H1 (cell line): ENCODE results near the gene LRPPRC. TPM values are rescaled to one million over a fixed set of nuclear protein-coding genes. Genes with fewer than 3 reads are reported as not detected.

ENCODE experiments used
- CTCF ChIA-PET: fragments of 300-600 bp; sonication (Branson Sonifier 250); formaldehyde crosslinking; loops from one replicate; lab custom pipeline; 2021; ENCODE audit not compliant: partially characterized antibody; lab: Charles Lee
- POLR2A ChIA-PET: fragments of 300-600 bp; sonication (Branson Sonifier 250); formaldehyde crosslinking; loops from one replicate; lab custom pipeline; 2021; ENCODE audit warnings: inconsistent platforms; ENCODE audit not compliant: partially characterized antibody; lab: Charles Lee
- DNase-seq, 2 experiments: peaks; one replicate each; pipeline versions ENCODE4 v3.0.0 to v3.0.0-alpha.2; 2010 to 2022; ENCODE audit warnings: low spot score in 2 of 2, low read depth in 1 of 2, mixed read lengths in 1 of 2
- FAIRE-seq: peaks from 2 replicates; lab custom pipeline; 2011; peaks lifted over from hg19 to GRCh38; lab: Jason Lieb, UNC
- H2AFZ ChIP-seq: 2 replicates; pipeline ENCODE4 v1.8.1; 2012; ENCODE audit warnings: low read length, inconsistent platforms
- H2AK5ac ChIP-seq: 2 replicates; pipeline ENCODE4 v1.6.1; 2013; ENCODE audit warnings: low read depth, low read length
- H2BK120ac ChIP-seq: replicated peaks from 2 replicates; pipeline ENCODE3; 2013; ENCODE audit warnings: low read depth, low read length, inconsistent platforms
- H2BK12ac ChIP-seq: 2 replicates; pipeline ENCODE4 v1.6.1; 2013; ENCODE audit warnings: low read depth, low read length
- H2BK15ac ChIP-seq: 2 replicates; pipeline ENCODE4 v1.6.1; 2013; ENCODE audit warnings: low read length
- H2BK20ac ChIP-seq: 2 replicates; pipeline ENCODE4 v1.6.1; 2013; ENCODE audit warnings: low read length
- H2BK5ac ChIP-seq: 2 replicates; pipeline ENCODE4 v1.6.1; 2013; ENCODE audit warnings: low read depth, low read length
- H3K14ac ChIP-seq: 2 replicates; pipeline ENCODE4 v1.6.1; 2013; ENCODE audit warnings: inconsistent platforms; ENCODE audit not compliant: insufficient read length
- H3K18ac ChIP-seq: 2 replicates; pipeline ENCODE4 v1.6.1; 2013; ENCODE audit warnings: low read length; ENCODE audit errors: extremely low read depth
- H3K23ac ChIP-seq: 2 replicates; pipeline ENCODE4 v1.6.1; 2013; ENCODE audit warnings: inconsistent platforms; ENCODE audit not compliant: insufficient read length
- H3K23me2 ChIP-seq: 2 replicates; pipeline ENCODE4 v1.6.1; 2013; ENCODE audit warnings: low read depth, low read length
- H3K27ac ChIP-seq: 2 replicates; pipeline ENCODE4 v1.6.1; 2011; ENCODE audit warnings: low read depth, low read length, inconsistent platforms
- H3K27me3 ChIP-seq, 4 experiments: replicated peaks in 1 of 4; 1 replicate in 1 of 4; 2 replicates in 3 of 4; pipeline versions ENCODE4 v1.6.1 to v1.8.1; 2011 to 2013; ENCODE audit warnings: low read length in 3 of 4, mild to moderate bottlenecking in 3 of 4, inconsistent platforms in 2 of 4, mixed read lengths in 2 of 4, moderate library complexity in 1 of 4; ENCODE audit not compliant: control insufficient read depth in 3 of 4, insufficient read depth in 3 of 4; ENCODE audit errors: extremely low read depth in 1 of 4
- H3K36me3 ChIP-seq, 4 experiments: 2 replicates each; pipeline versions ENCODE4 v1.6.1 to v1.8.1; 2011 to 2013; ENCODE audit warnings: mild to moderate bottlenecking in 4 of 4, low read length in 3 of 4, moderate library complexity in 2 of 4, control low read depth in 1 of 4, inconsistent platforms in 1 of 4; ENCODE audit not compliant: insufficient read depth in 4 of 4, control insufficient read depth in 2 of 4
- H3K4ac ChIP-seq: replicated peaks from 2 replicates; pipeline ENCODE3; 2013; ENCODE audit warnings: low read length, low read depth, mixed read lengths, inconsistent platforms; ENCODE audit not compliant: insufficient read length
- H3K4me1 ChIP-seq, 4 experiments: replicated peaks in 1 of 4; 1 replicate in 1 of 4; 2 replicates in 3 of 4; pipeline versions ENCODE4 v1.6.1 to v1.8.1; 2011 to 2013; ENCODE audit warnings: low read length in 3 of 4, inconsistent platforms in 2 of 4, mixed read lengths in 1 of 4; ENCODE audit not compliant: insufficient read depth in 4 of 4, control insufficient read depth in 3 of 4
- H3K4me2 ChIP-seq, 2 experiments: 2 replicates each; pipeline versions ENCODE4 v1.6.1 to v1.8.1; 2011 to 2013; ENCODE audit warnings: low read depth in 2 of 2, low read length in 2 of 2, control low read depth in 1 of 2, inconsistent platforms in 1 of 2, mild to moderate bottlenecking in 1 of 2; ENCODE audit not compliant: insufficient read depth in 1 of 2
- H3K4me3 ChIP-seq, 4 experiments: fragments of 200-600, 300-600 bp in 1 of 4; sonication (generic), shearing (Covaris generic), sonication (Bioruptor Twin) in 1 of 4; 2 replicates each; pipeline versions ENCODE4 v1.5.1 to v1.8.1; 2011 to 2016; ENCODE audit warnings: low read length in 4 of 4, low read depth in 3 of 4, control low read depth in 2 of 4, inconsistent platforms in 2 of 4, mild to moderate bottlenecking in 2 of 4, mixed read lengths in 1 of 4, moderate library complexity in 1 of 4; ENCODE audit not compliant: insufficient read depth in 2 of 4; ENCODE audit errors: extremely low read depth in 1 of 4
- H3K56ac ChIP-seq: replicated peaks from 2 replicates; pipeline ENCODE3; 2013; ENCODE audit warnings: low read depth, mild to moderate bottlenecking, mixed read lengths, low read length, inconsistent platforms; ENCODE audit not compliant: insufficient read length
- H3K79me1 ChIP-seq: 2 replicates; pipeline ENCODE4 v1.6.1; 2013; ENCODE audit warnings: low read depth, low read length, control low read depth
- H3K79me2 ChIP-seq, 2 experiments: 2 replicates each; pipeline versions ENCODE4 v1.6.1 to v1.8.1; 2012 to 2013; ENCODE audit warnings: low read length in 2 of 2, mild to moderate bottlenecking in 2 of 2, inconsistent platforms in 1 of 2; ENCODE audit not compliant: insufficient read depth in 2 of 2, control insufficient read depth in 1 of 2
- H3K9ac ChIP-seq, 4 experiments: replicated peaks in 1 of 4; 1 replicate in 1 of 4; 2 replicates in 3 of 4; pipeline versions ENCODE4 v1.6.1 to v1.8.1; 2011 to 2013; ENCODE audit warnings: low read depth in 3 of 4, low read length in 3 of 4, control low read depth in 2 of 4, mild to moderate bottlenecking in 2 of 4, moderate library complexity in 2 of 4, inconsistent platforms in 1 of 4; ENCODE audit errors: extremely low read depth in 1 of 4
- H3K9me3 ChIP-seq, 2 experiments: 2 replicates each; pipeline versions ENCODE4 v1.6.1 to v1.8.1; 2012 to 2013; ENCODE audit warnings: mild to moderate bottlenecking in 2 of 2, moderate library complexity in 2 of 2, control low read depth in 1 of 2, inconsistent platforms in 1 of 2, low read depth in 1 of 2, low read length in 1 of 2, mixed read lengths in 1 of 2; ENCODE audit not compliant: insufficient read depth in 2 of 2
- H4K20me1 ChIP-seq, 2 experiments: replicated peaks in 1 of 2; 2 replicates each; pipeline versions ENCODE3 to v1.8.1; 2011 to 2013; ENCODE audit warnings: inconsistent platforms in 2 of 2, low read length in 2 of 2, mild to moderate bottlenecking in 1 of 2; ENCODE audit not compliant: insufficient read depth in 2 of 2, control insufficient read depth in 1 of 2
- H4K5ac ChIP-seq: 2 replicates; pipeline ENCODE4 v1.6.1; 2013; ENCODE audit warnings: low read length, low read depth, mixed read lengths, inconsistent platforms; ENCODE audit not compliant: insufficient read length
- H4K8ac ChIP-seq: 2 replicates; pipeline ENCODE4 v1.8.0; 2013; ENCODE audit warnings: mild to moderate bottlenecking, moderate library complexity, low read length, inconsistent platforms; ENCODE audit not compliant: insufficient read depth; ENCODE audit errors: extremely low read depth
- H4K91ac ChIP-seq: replicated peaks from 2 replicates; pipeline ENCODE3; 2013; ENCODE audit warnings: low read length, mixed read lengths, inconsistent platforms; ENCODE audit not compliant: insufficient read length
- CBX5 ChIP-seq: fragments of 300-800, 300-1000 bp; sonication (generic); IDR thresholded peaks from 2 replicates; pipeline ENCODE4 v1.7.1; 2016; ENCODE audit warnings: antibody characterized with exemption, low read length, low read depth
- CHD2 ChIP-seq: IDR thresholded peaks from 2 replicates; pipeline ENCODE4 v1.6.1; 2012; ENCODE audit warnings: low read length, improper control_type of control experiment
- MAFK ChIP-seq: IDR thresholded peaks from 2 replicates; pipeline ENCODE4 v1.6.1; 2012; ENCODE audit warnings: low read depth, mild to moderate bottlenecking, improper control_type of control experiment, low read length
- NRF1 ChIP-seq: IDR thresholded peaks from 2 replicates; pipeline ENCODE4 v1.6.1; 2011; ENCODE audit warnings: mild to moderate bottlenecking, low read depth, low read length, improper control_type of control experiment
- RBBP5 ChIP-seq: IDR thresholded peaks from 2 replicates; pipeline ENCODE4 v1.7.1; 2012; ENCODE audit warnings: low read depth, mild to moderate bottlenecking, inconsistent platforms, low read length, moderate library complexity, borderline replicate concordance
- SIN3A ChIP-seq, 2 experiments: IDR thresholded peaks in 1 of 2; conservative IDR thresholded peaks in 1 of 2; 2 replicates each; pipeline ENCODE4 v1.6.1; 2011 to 2012; ENCODE audit warnings: low read length in 2 of 2, improper control_type of control experiment in 1 of 2, low read depth in 1 of 2, mild to moderate bottlenecking in 1 of 2
- SP2 ChIP-seq: IDR thresholded peaks from 2 replicates; pipeline ENCODE4 v1.6.1; 2012; ENCODE audit warnings: mild to moderate bottlenecking, low read length, inconsistent platforms
- TCF12 ChIP-seq: IDR thresholded peaks from 2 replicates; pipeline ENCODE4 v1.6.1; 2011; ENCODE audit warnings: low read depth, mild to moderate bottlenecking, low read length
- WGBS, 2 experiments: shearing (Covaris generic) in 1 of 2; methylation state at CpG; one replicate each; pipeline versions ENCODE4 v1.1.6 to v1.1.7; 2013 to 2015; ENCODE audit warnings: low lambda C conversion rate in 2 of 2, mixed read lengths in 2 of 2, inconsistent platforms in 1 of 2, low coverage in 1 of 2, missing lambda C conversion rate in 1 of 2; ENCODE audit not compliant: insufficient replicate concordance in 2 of 2, insufficient coverage in 1 of 2, insufficient read length in 1 of 2; ENCODE audit errors: extremely low coverage in 1 of 2, missing lambda C conversion rate in 1 of 2; 5-methylcytosine and 5-hydroxymethylcytosine counted together
- polyA plus RNA-seq, 7 experiments: library from polyadenylated mRNA; depleted of rRNA in 3 of 7; stranded (reverse) in 5 of 7; unstranded in 2 of 7; fragments of >200 nt in 5 of 7; fragments of 200-250 nt in 2 of 7; gene quantifications; 1 replicate in 5 of 7; 2 replicates in 1 of 7; 4 replicates in 1 of 7; pipeline versions ENCODE4 v1.2.1 to v1.2.3, GENCODE V29; 2011 to 2013; ENCODE audit warnings: missing spikeins in 2 of 7, mixed read lengths in 2 of 7
- total RNA-seq: library from RNA; stranded (reverse); fragmentation: NEBNext Ultra II Directional; extraction: Animal tissue kit (Norgen Biotek cat#: 25700); gene quantifications from 2 replicates; pipeline ENCODE4 v1.2.1, GENCODE V29; 2021
- TF ChIP-seq, protein P1 (sequence below): IDR thresholded peaks from 2 replicates; pipeline ENCODE4 v1.6.1; 2012; ENCODE audit warnings: inconsistent platforms
- TF ChIP-seq, protein P2 (sequence below): IDR thresholded peaks from 2 replicates; pipeline ENCODE4 v1.6.1; 2011; ENCODE audit warnings: low read depth, mild to moderate bottlenecking, low read length; ENCODE audit not compliant: insufficient read depth

Gene LRPPRC
- total and polyA plus RNA-seq, 2 of the 8 experiments (the other 6 are each of a cell fraction or from before 2014, with no cell fraction given): 43.4 to 167 TPM

DNA sequence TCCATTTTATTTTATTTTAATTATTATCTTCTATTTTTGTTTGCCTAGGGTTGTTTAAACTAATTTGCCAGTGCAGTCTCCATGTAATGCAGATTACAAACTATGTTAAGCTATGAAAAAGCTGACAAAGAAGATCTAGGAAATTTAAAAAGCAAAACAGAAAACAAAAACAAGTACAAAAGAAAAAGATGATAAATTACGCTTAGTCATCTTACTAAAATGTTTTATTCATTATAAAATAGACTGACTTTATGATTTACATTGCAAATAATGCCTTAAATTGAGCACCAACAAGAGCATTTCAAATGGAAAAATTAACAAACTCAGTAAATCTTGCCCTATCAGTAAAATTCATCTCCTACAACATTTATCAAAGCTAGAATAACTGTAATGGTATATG lies 52.9 kb downstream of the LRPPRC start:
- Histone ChIP-seq H2BK20ac (no peak overlapping the region), H2BK120ac (no peak overlapping the region), H3K27ac (no peak overlapping the region), H2BK5ac (no peak overlapping the region), H3K9ac (no peak overlapping the region), H3K18ac (no peak overlapping the region; the same call in 1 of the 2 replicates), H3K79me1 (no peaks in the 10 kb centered on the region), H4K8ac (no peak overlapping the region), H3K9me3 (no peaks in the 10 kb centered on the region), H3K4ac (no peak overlapping the region), H4K91ac (no peak overlapping the region), H3K79me2 (peaks cover 0 to 27% of the 10 kb centered on the region in 2 experiments; a peak in 2 of 4 replicates), H3K4me1 (peaks cover 4 to 14% (median 11%) of the 10 kb centered on the region in 4 experiments; a peak in 6 of 7 replicates), H3K4me2 (no peak overlapping the region), H3K14ac (no peak overlapping the region), H2BK12ac (no peak overlapping the region), H3K36me3 (peaks cover 4 to 90% (median 36%) of the 10 kb centered on the region in 4 experiments), H3K56ac (no peak overlapping the region), H2BK15ac (no peak overlapping the region), H2AK5ac (no peak overlapping the region), H2AFZ (no peak overlapping the region), H3K23ac (no peak overlapping the region), H3K27me3 (no peaks in the 10 kb centered on the region), H4K5ac (no peak overlapping the region), H4K20me1 (peaks cover 4% of the 10 kb centered on the region in 2 experiments), H3K23me2 (no peaks in the 10 kb centered on the region), H3K4me3 (no peak overlapping the region; a peak in 1 of 8 replicates)
- no peak for FAIRE-seq
- POLR2A ChIA-PET: no interaction called here
- CTCF ChIA-PET: no interaction called here
- no peak for DNase-seq
- WGBS, 2 experiments: 81% methylated on average over 1 of the region's 1 CpG; no CpG with 5 or more reads in 1 of the 2 experiments
- TF ChIP-seq, protein P1, sequence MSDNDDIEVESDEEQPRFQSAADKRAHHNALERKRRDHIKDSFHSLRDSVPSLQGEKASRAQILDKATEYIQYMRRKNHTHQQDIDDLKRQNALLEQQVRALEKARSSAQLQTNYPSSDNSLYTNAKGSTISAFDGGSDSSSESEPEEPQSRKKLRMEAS: no peak
- no peak for TF ChIP-seq RBBP5
- no peak for TF ChIP-seq MAFK
- no peak for TF ChIP-seq TCF12
- TF ChIP-seq, protein P2, sequence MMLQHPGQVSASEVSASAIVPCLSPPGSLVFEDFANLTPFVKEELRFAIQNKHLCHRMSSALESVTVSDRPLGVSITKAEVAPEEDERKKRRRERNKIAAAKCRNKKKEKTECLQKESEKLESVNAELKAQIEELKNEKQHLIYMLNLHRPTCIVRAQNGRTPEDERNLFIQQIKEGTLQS: no peak
- TF ChIP-seq SP2: no peak
- TF ChIP-seq CBX5: no peak
- no peak for TF ChIP-seq SIN3A (conservative IDR thresholded peaks at IDR 0.05 in 1 of 2, IDR thresholded peaks at IDR 0.05 in 1 of 2; ENCODE audit: low read depth in 1 of 2, low read length in 2 of 2)
- no peak for TF ChIP-seq NRF1
- TF ChIP-seq CHD2: no peak
